SKM-1 treated with dmso at 0.1 percent for 144 hours (cell line): ENCODE data around the gene CLEC16A.

Experiments used
- DNase-seq: peaks from one replicate; lab custom pipeline; 2025; ENCODE audit not compliant: unreplicated experiment; lab: John Stamatoyannopoulos, UW

Gene CLEC16A

DNA sequence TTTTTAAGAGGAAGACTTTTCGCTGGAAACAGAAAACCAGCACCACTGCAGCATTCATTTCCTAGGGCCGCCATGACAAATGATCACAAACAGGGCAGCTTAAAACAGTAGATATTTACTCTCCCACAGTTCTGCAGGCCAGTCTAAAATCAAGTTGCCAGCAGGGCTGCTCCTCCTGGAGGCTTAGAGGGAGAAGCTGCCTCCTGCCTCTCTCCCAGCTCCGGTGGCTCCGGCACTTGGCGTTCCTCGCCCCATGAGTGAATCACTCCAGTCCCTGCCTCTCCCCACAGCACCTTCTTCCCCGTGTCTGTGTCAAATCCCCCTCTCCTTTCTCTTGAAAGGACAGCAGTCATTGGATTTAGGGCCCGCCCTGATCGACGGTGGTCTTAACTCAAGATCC is 239.6 kb downstream of the CLEC16A start:
- no peak for DNase-seq

DNA sequence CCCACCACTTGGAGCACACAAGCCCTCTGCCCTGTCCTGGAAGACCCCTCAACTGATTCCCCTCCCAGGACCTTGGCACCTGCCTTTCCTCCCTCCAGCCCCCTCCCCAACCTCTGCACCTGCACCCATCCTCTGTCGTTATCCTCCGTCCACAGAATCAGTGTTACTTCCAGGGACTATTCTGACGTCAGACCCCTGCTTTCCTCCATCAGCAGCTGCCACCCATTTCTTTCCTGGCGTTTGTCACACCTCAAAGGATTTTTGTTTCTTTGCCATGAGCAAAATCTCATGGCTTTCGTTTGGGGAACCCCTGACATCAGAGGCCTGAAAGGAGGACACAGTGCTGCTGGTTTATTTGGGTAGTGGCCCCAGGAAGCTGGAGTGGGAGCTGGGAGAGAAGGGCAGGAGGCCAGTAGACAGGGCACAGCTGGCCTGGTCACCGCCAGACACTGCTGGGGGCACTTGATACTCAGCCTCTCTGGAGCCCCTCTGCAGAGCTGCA is 243.2 kb downstream of the CLEC16A start:
- DNase-seq, result no peak

DNA sequence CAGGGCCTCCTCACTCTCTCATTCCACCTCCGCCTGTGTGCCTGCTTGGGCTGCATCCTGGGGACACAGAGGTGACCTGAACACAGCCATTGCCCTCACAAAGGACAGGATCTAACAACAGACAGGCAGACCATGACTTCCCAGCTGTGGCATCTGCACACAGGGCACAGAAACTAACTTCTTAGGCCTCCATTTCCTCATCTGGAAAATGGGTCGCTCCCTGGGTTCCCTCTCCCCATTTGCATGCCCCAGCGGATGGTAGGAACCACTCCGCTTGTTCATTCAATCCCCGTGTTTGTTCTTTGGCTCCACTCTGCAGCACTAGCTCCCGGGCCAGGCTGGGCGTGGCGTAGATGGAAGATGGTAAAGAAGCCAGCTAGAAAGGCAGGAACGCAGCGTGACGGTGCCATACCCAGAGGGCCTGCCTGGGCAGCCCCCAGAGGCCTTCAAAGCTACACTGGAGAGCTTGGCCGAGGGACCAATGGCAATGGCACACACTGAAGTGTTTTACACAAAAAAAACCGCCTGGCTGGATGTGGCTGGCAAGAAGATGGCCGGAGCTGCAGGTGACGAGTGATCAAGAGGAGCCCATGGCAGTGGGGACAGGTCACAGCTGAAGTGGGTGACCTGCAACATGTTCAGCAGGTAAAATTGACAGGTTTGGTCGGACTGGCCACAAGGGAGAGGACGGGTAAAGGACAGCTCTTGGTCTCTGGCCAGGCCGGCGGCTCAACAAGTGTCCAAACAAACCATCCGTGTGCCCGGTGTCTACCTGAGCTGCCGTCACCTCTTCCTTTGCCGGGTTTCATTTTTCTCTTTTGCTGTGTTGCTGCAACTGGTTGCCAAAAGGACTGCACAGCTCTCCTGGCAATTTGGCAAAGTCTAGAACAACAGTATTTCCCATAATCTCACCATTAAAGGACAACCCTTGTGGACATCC is 244.7 kb downstream of the CLEC16A start:
- no peak for DNase-seq

DNA sequence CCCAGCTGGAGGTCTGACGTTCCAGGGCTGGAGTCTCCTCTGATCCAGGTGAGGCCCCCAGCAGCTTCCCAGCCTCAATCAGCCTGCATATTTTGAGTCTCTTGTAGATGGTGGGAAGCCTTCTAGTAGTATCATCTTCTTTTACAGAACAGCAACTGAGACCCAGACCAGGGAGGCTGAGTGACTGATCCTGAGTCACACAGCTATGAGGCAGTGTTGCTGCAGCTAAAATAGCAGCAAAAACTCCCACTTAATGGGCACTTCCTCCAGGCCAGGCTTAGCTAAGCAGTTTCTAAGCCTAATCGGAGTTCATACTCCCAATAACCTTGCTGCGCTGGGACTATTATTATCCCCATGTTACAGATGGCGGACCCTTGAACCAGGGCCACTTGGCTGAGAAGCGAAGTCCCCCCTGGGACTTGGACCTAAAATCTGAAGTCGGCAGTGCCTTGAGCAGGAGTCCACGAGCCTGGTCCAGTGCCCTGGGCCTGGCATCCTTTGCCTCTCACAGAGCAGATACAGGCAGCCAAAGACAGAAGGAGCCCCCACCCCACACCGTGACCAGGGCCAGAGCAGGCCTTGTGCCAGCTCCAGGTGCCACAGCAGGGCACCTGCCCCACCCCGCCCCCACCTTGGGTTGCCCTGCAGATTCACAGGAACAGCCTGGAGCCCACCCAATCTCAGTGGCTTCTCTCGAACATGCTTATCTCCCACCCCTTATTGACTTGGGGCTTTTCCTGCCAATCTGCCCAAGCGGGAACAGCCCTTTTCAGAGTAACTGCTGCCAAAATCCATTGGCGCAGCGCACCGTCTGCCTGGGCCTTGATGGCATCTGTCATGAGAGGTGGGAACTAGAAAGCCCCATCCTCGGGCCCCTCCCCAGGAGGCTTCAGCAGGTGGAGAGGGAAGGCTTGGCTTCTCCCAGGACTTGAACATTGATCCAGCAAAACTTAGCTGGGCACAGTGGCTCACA is 246.5 kb downstream of the CLEC16A start:
- no peak for DNase-seq

DNA sequence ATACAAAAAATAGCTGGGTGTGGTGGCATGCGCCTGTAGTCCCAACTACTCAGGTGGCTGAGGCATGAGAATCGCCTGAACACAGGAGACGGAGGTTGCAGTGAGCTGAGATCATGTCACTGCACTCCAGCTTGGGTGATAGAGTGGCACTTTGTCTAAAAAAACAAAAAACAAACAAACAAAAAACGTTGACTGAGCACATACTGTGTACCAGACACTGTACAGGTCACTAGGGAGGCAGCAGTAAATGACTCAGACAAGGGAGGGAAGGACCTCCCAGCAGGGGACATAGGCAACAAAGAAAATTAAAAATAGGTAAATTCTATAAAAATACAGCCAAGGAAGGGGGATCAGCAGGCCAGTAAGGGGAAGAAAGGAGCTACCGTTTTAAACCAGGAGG is 247.3 kb downstream of the CLEC16A start:
- DNase-seq, result no peak

DNA sequence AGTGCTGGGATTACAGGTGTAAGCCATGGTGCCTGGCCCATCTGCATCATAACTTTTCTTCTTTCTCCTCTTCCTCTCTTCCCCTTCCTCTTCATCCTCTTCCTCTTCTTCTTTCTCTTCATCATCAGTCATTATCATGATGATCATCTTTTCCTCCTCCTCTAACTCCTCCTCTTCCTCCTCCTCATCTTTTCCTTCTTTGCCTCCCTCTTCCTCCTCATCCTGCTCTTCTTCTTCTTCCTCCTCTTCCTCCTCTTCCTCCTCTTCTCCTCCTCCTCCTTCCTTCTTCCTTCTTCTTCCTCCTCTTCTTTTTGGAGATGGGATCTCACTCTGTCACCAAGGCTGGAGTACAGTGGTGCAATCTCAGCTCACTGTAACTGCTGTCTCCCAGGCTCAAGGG is 249.1 kb downstream of the CLEC16A start:
- DNase-seq, result no peak

DNA sequence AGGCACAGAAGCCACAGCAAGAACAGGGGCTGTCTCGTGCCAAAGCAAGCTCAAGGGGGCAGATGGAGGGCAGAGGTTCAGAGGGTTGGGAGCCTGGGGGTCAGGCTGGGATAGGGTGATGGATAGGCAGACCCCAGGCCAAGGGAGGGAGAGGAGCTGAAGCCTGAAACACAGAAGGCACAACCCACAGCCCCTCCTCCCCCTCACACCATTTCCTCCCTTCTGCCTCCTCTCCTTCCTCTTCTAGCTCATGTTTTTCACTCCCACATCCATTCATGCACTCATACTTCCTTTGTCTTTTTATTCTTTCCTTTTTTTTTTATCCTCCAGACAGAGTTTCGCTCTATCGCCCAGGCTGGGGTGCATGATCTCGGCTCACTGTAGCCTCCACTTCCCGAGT is 250.5 kb downstream of the CLEC16A start:
- no peak for DNase-seq

DNA sequence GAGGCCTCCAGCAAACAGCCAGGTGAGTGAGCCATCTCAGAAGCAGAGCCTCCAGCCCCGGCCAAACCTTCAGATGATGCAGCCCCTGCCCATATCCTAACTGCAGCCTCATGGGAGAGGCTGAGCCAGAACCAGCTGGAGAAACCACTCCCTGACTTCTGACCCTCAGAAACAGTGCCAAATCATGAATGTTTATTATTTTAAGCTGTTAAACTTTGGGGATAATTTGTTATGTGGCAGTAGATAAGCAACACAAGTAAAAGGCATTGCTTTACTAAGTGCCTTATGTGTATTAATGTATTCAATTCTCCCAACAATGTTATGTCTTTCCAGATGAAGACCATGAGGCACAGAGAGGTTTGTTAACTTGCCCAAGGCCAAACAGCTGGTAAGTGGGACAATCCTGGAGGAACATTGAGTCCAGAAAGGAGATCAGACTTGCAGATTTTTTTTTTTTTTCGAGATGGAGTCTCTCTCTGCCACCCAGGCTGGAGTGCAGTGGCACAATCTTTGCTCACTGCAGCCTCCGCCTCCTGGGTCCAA is 252.0 kb downstream of the CLEC16A start:
- DNase-seq, result no peak

DNA sequence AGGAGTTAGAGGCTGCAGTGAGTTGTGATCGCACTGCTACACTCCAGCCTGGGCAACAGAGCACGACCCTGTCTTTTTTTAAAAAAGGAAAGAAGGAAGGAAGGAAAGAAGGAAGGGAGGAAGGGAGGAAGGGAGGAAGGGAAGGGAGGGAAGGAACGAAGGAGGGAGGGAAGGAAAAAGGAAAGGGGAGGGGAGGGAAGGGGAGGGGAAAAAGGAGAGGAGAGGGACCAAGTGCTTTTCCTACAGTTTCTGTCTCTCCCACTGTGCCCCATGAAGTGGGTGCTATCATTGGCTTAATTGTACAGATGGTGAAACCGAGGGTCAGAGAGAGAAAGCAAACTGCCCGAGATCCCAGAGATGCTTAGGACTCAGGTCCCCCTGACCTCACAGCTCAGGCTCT is 254.0 kb downstream of the CLEC16A start:
- no peak for DNase-seq

DNA sequence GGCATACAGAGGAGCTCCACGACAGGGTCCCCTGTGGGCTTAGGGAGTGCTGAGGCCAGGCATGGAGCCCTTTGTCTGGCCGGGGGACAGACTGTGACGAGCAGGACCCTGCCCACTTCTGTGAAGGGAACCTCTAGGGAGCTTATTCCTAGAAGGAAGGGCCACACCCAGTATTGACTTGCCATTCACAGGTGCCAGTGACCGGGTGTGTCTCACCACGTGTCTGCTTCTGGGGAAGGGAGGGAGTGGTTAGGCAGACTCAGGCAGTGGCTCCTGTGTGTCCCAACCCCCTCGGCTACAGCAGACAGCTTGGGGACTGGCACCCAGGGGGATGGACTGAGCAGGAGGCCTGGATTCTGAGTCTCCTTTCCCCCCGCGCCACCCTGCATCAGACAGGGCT is 254.5 kb downstream of the CLEC16A start:
- no peak for DNase-seq

DNA sequence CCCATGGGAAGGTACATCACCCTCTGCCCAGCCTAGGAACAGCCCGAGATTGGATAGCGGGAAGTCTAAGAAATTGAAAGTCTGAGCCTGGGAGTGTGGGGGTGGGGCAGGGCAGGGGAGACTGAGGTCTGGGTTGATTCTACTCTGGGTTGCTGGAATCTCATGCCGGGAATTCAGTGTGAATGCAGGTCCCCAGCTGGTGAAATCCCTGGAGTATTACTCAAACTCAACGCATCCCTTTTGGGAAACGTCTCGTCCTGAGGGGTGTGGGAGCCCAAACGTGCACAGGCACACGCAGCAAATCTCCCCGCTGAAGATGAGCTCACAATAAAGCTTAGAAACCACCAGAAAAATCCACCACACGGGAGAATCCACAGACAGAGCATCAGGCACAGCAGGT is 256.2 kb downstream of the CLEC16A start:
- no peak for DNase-seq

DNA sequence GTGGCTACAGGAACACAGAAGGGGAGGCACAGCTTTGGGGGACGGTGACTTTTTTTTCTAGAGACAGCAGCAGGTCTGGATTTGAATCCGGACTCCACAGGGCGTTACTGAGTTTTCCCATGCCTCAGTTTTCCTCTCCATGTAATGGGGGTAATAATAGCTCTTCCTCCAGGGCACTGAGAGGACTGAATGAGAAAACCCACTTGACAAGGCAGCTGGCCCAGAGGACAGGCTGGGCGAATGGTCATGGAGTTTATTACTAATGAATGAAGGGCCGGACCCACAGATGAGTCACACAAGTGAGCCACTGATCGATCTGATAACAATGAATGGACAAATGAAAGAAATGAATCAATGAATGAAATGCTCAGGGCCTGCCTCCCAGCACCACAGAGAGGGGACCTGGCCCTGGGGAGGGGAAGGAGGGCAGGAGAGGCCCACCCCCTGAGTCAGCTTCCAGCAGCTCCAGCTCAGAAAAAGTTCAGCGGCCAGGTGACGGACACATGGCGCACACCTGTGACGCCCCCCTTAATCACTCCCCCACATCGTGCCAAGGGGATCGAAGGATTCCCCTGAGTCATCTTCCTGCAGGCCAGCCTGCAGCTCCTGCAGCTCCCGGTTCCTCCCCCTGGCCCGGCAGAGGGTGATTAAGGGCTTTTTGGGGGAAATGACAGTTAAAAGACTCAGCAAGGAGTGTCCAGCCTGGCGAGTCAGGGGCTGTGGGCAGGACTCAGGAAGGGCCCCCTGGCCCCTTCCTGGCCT is 257.3 kb downstream of the CLEC16A start:
- DNase-seq, result no peak

DNA sequence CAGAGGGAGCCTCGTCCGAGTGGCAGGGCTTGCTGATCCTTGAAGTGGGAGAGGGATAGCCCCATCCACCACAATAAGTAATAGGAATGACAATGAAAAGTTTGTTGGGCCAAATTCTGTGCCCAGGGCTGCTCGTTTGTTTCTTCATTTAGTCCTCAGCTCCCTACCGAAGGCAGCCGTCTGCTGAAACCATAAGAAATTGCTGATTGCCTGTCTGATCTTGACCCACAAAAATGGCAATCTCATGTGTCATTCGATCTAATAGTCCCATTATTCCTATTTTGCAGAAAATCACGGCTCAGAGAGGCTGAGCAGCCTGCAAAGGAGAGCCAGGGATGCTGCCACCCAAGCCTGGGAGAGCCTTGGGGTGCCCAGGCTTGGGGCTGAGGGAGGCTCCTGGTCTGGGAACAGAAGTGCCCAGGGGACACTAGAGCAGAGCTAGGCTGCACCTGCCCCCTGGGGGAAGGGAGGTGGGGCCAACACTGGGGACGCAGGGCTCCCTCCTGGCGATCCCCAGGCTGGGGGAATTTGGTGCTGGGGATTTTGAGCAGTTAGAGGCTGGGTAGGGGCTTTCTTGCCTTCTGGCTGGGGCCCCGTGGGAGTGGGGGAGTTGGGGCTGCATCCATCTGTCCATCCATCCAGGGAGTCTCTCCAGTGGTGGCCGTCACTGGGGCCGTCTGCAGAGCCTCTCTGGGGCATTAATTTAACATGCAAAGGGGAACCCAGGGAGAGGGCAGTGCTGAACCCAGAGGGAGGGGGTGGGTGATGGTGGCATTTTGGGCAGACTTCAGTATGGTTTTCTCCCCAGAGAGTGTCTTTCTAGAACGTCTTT is 258.1 kb downstream of the CLEC16A start:
- DNase-seq, result no peak

DNA sequence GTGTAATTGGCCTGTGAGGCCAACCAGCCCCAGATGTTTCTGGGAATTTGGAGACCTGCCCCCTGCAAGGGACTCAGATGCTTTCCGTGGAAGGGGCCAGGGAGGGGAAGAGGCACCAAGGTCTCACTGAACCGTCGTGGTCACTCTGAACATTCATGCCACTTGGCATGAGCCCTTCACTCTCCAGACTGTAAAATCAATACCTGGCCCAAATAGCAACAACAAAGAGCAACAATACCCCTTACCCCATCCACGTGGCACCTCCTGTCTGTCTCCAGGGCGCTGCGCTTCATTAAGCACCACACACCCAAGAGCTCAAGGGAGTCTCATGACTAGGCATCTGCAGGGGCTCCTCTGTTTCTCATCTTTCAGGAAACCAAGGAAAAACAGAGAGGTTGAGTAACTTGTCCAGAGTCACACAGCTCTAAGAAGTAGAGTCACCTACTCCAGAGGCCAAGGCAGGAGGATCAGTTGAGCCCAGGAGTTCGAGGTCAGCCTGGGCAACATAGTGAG is 258.8 kb downstream of the CLEC16A start:
- no peak for DNase-seq

DNA sequence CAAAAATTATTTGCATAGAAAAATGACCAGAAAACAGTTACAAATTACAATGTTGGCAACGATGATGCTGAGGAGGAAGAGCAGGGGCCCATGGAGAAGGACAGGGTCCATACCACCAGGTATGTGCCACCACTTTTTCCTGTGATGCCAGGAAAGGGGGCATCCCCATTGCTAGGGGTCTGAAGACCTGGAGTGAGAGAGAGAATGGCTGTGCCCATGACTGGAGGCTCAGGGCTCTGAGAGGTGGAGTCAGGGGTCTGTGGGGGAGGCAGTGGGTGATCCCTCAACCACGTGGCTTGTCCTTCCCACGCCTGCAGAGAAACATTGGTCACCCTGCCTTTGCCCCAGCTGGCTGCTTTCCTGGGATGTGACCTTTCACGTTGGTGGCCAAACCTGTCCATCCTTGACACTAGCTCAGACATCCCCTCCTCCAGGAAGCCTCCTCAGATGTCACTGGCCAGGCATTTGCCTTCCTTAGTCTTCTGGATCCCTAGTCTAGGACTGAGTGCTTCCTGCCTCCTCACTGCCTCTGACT is 260.2 kb downstream of the CLEC16A start:
- no peak for DNase-seq

DNA sequence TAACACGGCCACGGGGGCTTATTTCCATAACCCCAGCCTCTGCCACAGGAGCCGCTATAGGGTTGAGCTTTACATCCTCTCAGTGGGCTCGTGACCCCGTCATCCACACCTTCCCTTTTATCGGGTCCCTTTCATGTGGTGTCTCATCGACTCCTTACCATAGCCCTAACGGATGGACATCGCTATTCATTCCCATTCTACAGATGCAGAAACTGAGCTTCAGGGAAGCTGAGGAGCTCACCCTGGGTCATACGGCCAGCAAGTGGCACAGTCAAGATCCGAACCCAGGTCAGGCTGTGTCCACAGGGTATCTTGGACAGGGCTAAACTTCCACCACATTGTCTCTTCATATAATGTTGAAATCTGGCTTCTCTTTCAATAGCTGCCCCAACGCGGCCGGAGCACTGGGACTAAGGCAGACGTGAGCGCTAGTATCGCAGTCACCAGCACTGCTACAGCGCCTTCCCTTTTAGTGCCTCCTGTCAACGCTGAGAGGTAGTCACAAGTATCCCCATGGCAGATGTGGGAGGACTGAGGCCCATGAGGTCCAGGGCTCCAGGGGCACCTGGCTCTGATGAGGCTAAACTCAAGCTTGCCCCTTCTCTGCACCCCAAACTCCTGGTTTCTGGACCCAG is 260.8 kb downstream of the CLEC16A start:
- DNase-seq, result no peak

DNA sequence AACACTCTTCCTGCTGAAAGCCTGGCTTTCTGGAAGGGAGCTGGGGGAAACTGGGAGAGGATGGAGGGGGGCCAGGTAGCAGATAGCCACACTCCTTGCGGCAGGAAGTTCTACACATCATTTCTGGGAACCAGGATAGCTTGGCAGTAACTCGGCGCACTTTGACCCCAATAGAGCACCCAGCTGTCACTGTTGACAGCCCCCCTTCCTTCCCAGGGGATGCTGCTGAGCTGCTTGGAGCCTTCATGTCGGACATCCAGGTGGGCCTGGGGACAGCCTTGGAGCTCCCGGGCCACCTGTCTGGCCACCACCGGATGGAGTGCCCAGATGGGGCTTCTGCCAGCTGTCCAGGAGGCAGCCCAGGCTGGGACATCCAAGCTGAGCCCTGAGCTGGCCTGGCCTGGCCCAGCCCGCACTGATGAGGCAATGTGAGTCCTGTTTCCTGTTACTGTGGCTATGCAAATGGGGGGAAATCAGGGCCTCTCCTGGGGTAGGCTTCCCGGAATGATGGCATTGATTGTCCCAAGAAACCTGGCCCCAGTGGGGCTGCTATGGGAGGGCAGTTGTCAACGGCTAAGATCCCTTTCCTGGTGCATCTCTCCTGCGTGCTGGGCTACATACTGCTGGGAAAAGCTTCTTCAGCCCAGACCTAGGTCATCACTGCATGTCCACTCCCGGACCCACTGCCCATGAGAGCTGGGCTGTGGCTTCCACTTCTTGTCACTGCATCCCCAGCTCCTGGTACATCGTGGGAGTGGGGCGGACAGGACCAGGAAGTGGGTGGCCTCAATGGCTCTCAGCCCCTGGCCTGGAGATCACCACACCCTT is 261.6 kb downstream of the CLEC16A start:
- DNase-seq, result peak; percentile 42

DNA sequence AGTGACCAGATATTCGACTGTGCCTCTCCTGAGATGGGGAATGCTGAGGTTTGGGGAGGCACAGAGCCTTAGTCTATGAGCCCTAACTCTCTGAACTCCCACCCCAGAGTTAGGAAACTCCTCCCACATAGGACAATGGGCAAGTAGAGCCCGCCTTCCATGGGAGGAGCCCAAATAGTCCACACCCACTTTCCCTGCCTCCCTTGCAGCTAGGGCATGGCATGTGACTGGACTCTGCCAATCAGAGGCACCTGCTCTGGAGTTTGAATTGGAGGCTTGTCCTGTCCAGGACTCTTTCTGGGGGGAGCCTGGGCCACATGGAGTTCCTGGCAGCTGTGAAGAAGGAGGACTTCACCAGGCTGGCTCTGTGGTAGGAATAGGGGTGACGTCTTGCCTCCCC is 263.3 kb downstream of the CLEC16A start:
- DNase-seq, result no peak
